Activated T-cell treated with anti-CD3 and anti-CD28 coated beads, Interleukin-2, amount 50 U/mL, for 48 hours (primary cell): ENCODE data around the gene BCAR3.

ENCODE experiments used
- DNase-seq, 2 experiments: peaks; one replicate each; pipeline ENCODE4 v3.0.0-alpha.2; 2020

Gene BCAR3

GRCh38 chr1:93681101-93681988 is at the start of gene BCAR3:
Gene BCAR3, minus strand, starts transcription at chr1:93681837. Its CDS starts 6,907 bp downstream, at chr1:93674930.
- peak in 1 of 2 experiments; percentile 59 for DNase-seq

GRCh38 chr1:93730621-93731020 is 49.0 kb upstream of the BCAR3 start:
- DNase-seq, result no peak

GRCh38 chr1:93729906-93730305 is 48.3 kb upstream of the BCAR3 start:
- no peak for DNase-seq

- DNase-seq, result no peak
These were observed 47.9 kb upstream of the BCAR3 start for GRCh38 chr1:93729502-93729901.

GRCh38 chr1:93728480-93729131 is 47.0 kb upstream of the BCAR3 start:
- DNase-seq, result no peak

- DNase-seq, result no peak
These were observed 42.2 kb upstream of the BCAR3 start for GRCh38 chr1:93723733-93724270.

GRCh38 chr1:93723110-93723509 is 41.5 kb upstream of the BCAR3 start:
- no peak for DNase-seq

GRCh38 chr1:93722081-93723031 is 40.7 kb upstream of the BCAR3 start:
- no peak for DNase-seq

- DNase-seq, result no peak
These were observed 39.5 kb upstream of the BCAR3 start for GRCh38 chr1:93720956-93721626.

- no peak for DNase-seq
These were observed 36.0 kb upstream of the BCAR3 start for GRCh38 chr1:93717640-93718039.

GRCh38 chr1:93716941-93717368 is 35.3 kb upstream of the BCAR3 start:
- DNase-seq, result peak; percentile 45 to 58

- no peak for DNase-seq
These were observed 34.5 kb upstream of the BCAR3 start for GRCh38 chr1:93716163-93716562.

- DNase-seq, result peak; percentile 66 to 67
These were observed 34.0 kb upstream of the BCAR3 start for GRCh38 chr1:93715529-93716126.

GRCh38 chr1:93714356-93714755 is 32.7 kb upstream of the BCAR3 start:
- DNase-seq, result no peak

GRCh38 chr1:93713341-93713740 is 31.7 kb upstream of the BCAR3 start:
- DNase-seq, result no peak

- no peak for DNase-seq
These were observed 31.1 kb upstream of the BCAR3 start for GRCh38 chr1:93712741-93713140.

- no peak for DNase-seq
These were observed 29.1 kb upstream of the BCAR3 start for GRCh38 chr1:93710499-93711453.

GRCh38 chr1:93708734-93709481 is 27.3 kb upstream of the BCAR3 start:
- no peak for DNase-seq

GRCh38 chr1:93707956-93708355 is 26.3 kb upstream of the BCAR3 start:
- peak; percentile 70 to 74 for DNase-seq
